ENCODE results near the gene COG3.

The COG3 gene

DNA sequence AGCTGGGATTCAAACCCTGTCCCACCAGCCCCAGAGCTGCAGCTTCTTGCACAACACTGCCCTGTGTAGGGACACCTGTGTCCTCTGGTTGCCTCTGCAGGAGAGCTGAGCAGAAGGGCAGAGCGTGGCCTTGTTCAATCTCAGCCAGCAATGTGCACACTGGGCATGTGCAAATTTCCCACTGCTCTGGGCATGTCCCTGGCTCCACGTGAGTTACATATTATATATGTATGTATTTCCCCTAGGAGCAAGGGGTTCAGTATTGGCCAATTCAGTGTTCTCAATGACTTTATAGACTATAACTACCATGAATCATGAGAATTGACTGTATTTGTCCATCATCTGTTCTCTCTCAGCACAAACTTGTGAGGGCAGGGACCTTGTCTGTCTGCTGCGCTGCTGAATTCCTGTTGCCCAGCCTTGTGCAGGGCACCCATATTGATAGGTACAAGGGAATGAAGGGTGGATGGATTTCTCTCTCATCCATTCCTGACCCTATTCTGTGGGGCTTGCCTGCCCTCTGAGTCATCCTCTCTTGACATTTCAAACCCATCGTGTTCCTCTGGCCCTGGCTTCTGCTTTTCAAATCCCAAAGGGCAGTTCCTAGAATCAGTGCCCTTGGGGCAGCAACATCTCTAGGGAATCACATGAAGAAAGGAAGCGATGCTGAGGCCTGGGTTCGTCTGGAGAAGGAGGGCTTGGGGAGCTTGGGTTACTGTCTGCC is 81.1 kb downstream of the COG3 start:
- no peak for DNase-seq (ENCODE audit: low spot score)

DNA sequence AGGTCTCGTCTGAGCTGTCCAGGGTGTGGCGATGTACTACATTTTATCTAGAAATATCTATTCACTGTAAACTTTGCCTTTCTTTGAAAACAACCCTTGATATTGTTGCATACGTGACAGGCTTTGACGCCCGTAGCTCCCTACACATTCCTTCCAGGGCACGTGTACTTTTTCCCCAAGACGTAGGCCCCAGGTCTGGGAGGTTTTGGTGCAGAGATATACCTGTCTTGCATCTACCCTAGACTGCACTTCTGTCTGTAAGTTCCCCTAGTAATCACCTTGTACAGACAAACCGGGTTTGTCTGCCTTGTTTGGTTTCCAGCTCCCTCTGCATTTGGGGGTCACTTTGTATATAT is 81.6 kb downstream of the COG3 start:
- DNase-seq (ENCODE audit: low spot score): no peak

DNA sequence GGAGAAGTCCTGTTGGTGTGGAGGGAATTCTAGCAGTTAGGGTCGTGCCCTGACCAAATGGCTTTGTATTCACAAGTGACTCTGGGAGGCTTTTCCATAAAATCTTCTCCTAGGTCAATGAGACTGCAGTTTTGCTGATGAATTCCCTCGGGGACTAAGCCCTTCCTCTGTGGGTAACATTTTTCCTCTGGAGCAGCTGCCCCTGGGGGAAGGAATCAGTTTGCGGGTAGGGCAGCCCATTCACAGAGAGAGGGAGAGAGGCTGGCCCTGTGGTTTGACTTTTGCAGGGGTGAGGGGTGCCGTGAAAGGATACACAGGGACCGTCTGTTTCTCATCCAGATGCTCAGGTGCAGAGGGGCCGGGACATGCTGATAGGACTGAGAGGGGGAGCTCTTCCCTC is 83.5 kb downstream of the COG3 start:
- DNase-seq (ENCODE audit: low spot score): no peak

DNA sequence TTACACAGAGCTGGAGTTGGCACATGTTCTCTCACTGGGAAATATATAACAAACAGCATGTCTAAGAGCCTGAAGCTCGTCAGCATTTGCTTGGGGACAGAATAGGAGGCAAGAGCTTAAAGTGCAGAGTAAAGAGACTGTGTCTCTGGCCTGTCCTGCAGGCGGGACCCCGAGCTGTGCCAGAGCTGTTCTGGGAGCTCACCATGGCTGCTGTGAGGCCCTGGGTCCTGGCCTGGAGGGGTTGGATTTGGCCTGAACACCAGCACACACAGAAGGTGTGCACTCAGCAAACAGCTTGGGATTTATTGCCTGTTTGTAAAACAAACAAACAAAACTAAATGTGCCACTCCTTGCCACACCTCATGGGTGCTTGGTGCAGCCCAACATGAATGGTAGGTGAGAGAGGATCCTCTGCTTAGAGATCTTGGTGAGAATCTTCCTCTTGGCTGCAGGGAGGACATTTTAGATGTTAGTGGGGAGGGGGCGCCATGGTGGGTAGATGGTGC is 89.9 kb downstream of the COG3 start:
- DNase-seq (ENCODE audit: low spot score): no peak

DNA sequence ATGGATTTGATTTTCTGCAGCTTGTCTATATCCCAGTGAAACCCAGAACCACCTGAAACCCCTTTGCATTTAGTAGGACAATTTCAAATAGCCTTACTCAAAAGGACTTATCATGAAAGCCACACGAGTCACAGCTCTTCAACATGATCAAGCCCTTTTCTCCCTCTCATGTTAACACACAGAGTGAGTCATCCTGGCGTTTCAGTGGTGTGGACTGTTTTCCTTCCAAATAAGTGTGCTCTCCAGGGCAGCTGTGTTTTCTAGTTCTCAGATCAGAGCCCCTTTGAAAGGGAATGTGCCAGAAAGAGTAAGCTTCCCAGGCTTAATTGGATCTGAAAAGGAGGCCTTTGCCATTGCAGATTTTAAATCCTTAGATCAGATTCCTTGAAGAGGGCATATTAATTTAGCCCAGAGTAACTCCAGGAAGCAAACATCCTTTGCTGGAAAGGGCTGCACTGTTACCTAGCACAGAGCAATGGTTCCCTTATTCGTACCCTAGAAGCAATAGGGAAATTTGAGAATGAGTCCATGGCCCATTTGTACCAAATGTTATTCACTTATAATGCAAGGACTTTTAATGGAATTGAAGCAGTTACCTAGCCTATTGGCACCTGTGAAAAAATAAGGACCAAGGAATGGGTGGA is 99.5 kb downstream of the COG3 start:
- DNase-seq (ENCODE audit: low spot score): no peak

DNA sequence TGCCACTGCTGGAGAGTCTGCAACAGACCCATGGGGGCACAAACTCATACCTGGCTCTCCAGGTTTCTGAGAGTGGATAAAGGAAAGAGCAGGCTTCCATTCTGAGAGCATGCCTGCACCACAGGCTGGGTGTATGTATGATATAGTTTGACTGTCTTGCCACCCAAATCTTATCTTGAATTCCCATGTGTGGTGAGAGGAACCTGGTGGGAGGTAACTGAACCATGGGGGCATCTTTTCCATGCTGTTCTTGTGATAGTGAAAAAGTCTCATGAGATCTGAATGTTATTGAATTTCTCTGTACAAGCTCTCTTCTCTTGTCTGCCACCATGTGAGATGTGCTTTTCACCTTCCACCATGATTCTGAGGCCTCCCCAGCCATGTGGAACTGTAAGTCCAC is 100.6 kb downstream of the COG3 start:
- DNase-seq (ENCODE audit: low spot score): no peak

DNA sequence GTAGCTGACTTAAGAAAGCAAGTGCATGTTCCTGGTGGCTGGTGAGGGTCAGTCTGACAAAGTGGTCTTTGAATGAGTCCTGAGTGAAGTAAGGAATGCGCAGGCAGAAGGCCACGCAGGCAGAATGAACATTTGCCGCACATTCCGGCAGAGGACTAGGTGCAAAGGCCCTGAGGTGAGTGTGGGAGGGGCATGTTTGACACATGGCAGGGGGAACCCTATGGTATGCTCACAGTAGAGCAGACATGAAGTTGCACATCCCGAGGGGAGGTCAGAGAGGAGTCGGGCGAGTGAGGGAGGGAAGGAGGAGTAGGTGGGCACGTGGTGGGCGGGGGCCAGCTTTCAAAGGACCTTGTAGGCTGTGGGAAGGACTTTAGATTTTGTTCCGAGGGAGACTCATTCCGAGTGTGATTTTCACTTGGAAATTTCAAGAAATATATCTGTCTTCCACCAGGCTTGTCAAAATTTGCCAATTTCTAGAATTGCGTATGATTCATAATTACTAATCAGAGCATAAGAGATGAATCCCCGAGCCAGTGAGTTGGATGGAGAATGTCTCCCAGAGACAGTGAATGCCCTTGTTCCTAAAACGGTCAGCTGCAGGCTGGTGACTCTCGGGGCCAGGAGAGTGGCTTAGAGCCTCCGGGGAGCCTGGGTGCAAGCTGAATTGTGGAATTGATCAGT is 110.5 kb downstream of the COG3 start:
- DNase-seq (ENCODE audit: low spot score): no peak

DNA sequence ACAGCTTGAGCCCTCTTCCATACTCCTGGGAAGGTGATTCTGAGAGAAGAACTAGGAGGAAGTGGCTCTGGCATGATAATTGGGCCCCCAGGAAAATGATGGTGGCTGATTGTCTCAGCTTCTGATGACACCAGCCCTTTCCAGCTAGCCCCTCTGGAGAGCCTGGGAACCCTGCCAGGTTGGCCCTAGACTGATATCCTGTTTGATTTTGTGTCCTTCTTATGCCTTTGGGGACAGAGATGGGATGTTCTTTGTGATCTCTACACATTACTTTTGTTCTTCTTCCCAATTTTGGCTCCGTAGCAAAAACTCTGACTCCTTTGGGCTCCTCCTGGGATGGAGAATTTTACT is 111.1 kb downstream of the COG3 start:
- DNase-seq (ENCODE audit: low spot score): no peak

DNA sequence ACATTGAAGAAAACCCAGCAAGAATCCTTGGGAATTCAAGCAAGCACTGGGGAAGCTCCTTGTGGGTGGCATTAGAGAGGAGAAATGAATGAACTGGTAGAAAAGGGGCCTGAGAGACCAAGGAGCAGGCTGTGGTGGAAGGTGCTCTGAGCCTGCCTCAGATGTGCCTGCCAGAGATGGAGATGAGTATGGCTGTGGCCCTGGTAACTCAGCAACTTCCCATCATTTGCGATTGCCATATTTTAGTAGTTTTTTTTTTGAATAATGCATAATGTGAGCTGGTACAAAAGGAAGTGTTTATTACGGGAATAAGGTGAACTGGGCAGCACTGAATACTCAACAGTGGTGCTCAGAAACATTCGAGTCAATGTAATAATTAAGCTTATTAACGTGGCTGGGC is 111.7 kb downstream of the COG3 start:
- DNase-seq (ENCODE audit: low spot score): no peak

DNA sequence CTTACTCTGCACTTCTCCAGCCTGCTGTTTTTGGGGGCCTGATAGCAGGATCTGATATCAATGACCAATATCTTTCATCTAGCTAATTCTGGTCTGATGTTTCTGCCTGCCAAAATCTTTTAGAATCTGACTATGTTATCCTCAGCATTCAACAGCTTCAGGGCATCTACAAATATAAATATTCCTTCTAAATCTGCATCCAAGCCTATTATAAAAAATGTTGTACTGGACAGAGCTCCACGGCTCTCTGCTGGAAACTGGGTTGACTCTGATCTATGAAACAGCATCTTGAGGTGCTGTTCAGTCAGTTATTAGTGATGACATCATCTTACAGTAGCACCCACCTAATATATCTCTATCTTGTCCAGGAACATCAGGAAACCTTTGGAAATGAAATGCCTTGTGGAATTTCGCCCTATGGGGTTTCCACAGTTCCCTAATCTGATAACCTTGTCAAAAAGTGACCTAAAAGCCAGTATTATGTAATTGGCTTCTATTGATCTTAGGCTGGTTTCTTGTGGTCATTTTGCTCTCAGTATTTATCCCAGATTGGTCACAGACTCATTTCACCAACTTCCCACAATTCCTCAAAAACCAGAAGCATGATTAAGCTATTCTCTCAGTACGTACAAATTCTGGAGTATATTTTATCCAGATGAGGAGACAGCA is 117.8 kb downstream of the COG3 start:
- no peak for DNase-seq (ENCODE audit: low spot score)

DNA sequence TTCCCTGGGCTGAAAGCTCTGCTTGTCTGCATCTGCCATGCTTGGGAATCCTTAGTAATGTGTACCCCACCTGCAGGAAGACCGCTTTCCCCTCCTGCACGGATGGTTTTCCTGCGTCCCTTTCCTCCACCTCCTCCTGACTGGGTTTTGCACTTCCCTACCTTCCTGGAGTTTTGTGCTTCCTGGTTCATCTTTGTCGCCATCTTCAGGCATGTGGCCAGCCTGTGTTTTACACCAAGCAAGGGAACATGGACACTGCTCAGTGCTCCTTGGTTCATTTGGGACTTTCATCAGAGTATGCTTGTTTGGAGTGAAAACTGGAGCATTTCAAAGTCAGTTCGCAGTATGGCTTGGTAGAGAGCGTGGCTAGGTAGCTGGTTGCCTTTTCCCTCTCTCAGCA is 120.1 kb downstream of the COG3 start:
- no peak for DNase-seq (ENCODE audit: low spot score)
